Endothelial cell (in vitro differentiated cells): ENCODE results near the gene CDKN2AIP. TPM values are rescaled to one million over a fixed set of nuclear protein-coding genes. Genes with fewer than 3 reads are reported as not detected.

ENCODE experiments used
- DNase-seq: peaks from one replicate; pipeline ENCODE4 v3.0.0; 2021; ENCODE audit warnings: low spot score
- H3K27ac Mint-ChIP-seq: one replicate; pipeline ENCODE4 v1.8.0; 2021; ENCODE audit warnings: mixed read lengths, inconsistent platforms; ENCODE audit not compliant: unreplicated experiment
- H3K27me3 Mint-ChIP-seq: one replicate; pipeline ENCODE4 v1.8.0; 2021; ENCODE audit warnings: mild to moderate bottlenecking, moderate library complexity, mixed read lengths, inconsistent platforms; ENCODE audit not compliant: unreplicated experiment
- H3K36me3 Mint-ChIP-seq: one replicate; pipeline ENCODE4 v1.8.0; 2021; ENCODE audit warnings: mild to moderate bottlenecking, low read depth, mixed read lengths, inconsistent platforms; ENCODE audit not compliant: unreplicated experiment
- H3K4me1 Mint-ChIP-seq: one replicate; pipeline ENCODE4 v1.8.0; 2021; ENCODE audit warnings: mild to moderate bottlenecking, mixed read lengths, inconsistent platforms; ENCODE audit not compliant: unreplicated experiment
- H3K4me3 Mint-ChIP-seq: one replicate; pipeline ENCODE4 v1.8.0; 2021; ENCODE audit warnings: mild to moderate bottlenecking, mixed read lengths, inconsistent platforms; ENCODE audit not compliant: unreplicated experiment
- H3K9me3 Mint-ChIP-seq: one replicate; pipeline ENCODE4 v1.8.0; 2021; ENCODE audit warnings: mixed read lengths, inconsistent platforms; ENCODE audit not compliant: unreplicated experiment
- CTCF ChIP-seq: fragments of 200-600 bp; sonication (generic); IDR thresholded peaks from one replicate; pipeline ENCODE4 v1.5.0; 2021; ENCODE audit warnings: antibody characterized with exemption; ENCODE audit not compliant: unreplicated experiment
- total RNA-seq: library from RNA; stranded (reverse); fragmentation: NEBNext Ultra II Directional; extraction: Animal tissue kit (Norgen Biotek cat#: 25700); gene quantifications from one replicate; pipeline ENCODE4 v1.2.1, GENCODE V29; 2021; ENCODE audit not compliant: unreplicated experiment

The CDKN2AIP gene
- total RNA-seq, 1 donor from 2014 or later: 22.0 TPM

GRCh38 chr4:183412821-183413220 lies 31.6 kb upstream of the CDKN2AIP start:
- Mint-ChIP-seq H3K36me3 (peaks cover 4% of the 10 kb centered on the region), H3K9me3 (no peaks in the 10 kb centered on the region), H3K4me1 (peaks cover 39% of the 10 kb centered on the region), H3K27me3 (peaks cover 10% of the 10 kb centered on the region), H3K27ac (peak overlapping the region; percentile 73), H3K4me3 (no peak overlapping the region)
- no peak for DNase-seq
- TF ChIP-seq CTCF: no peak

GRCh38 chr4:183413234-183414200 lies 30.9 kb upstream of the CDKN2AIP start:
- Mint-ChIP-seq H3K9me3 (no peaks in the 10 kb centered on the region), H3K4me3 (no peak overlapping the region), H3K36me3 (peaks cover 4% of the 10 kb centered on the region), H3K27ac (peak overlapping the region; percentile 73), H3K27me3 (peaks cover 10% of the 10 kb centered on the region), H3K4me1 (peaks cover 34% of the 10 kb centered on the region)
- no peak for DNase-seq
- TF ChIP-seq CTCF: no peak

GRCh38 chr4:183416879-183417755 lies 27.3 kb upstream of the CDKN2AIP start:
- TF ChIP-seq CTCF: no peak
- no peak overlapping the region for H3K4me3 Mint-ChIP-seq
- peaks cover 3% of the 10 kb centered on the region for H3K36me3 Mint-ChIP-seq
- H3K27me3 Mint-ChIP-seq: peaks cover 6% of the 10 kb centered on the region
- DNase-seq: no peak
- H3K4me1 Mint-ChIP-seq: peaks cover 21% of the 10 kb centered on the region
- H3K9me3 Mint-ChIP-seq: no peaks in the 10 kb centered on the region
- no peak overlapping the region for H3K27ac Mint-ChIP-seq

GRCh38 chr4:183422962-183423631 lies 21.3 kb upstream of the CDKN2AIP start:
- Mint-ChIP-seq H3K27ac (no peak overlapping the region), H3K4me1 (peaks cover 3% of the 10 kb centered on the region), H3K9me3 (no peaks in the 10 kb centered on the region), H3K27me3 (peaks cover 2% of the 10 kb centered on the region), H3K36me3 (no peaks in the 10 kb centered on the region), H3K4me3 (no peak overlapping the region)
- TF ChIP-seq CTCF: no peak
- no peak for DNase-seq
